Activated CD8-positive, alpha-beta memory T cell treated with anti-CD3 and anti-CD28 coated beads, Interleukin-2, amount 50 U/mL, for 24 hours (primary cell): ENCODE data around the gene KIF9.
"Not testable (repeated sequence)": the region's sequence is repeated elsewhere in the genome, so short reads cannot be mapped to it uniquely, and the experiment has no call there.

Experiments used
- DNase-seq: peaks from one replicate; pipeline ENCODE4 v3.0.0-alpha.2; 2020; ENCODE audit errors: extremely low read depth

KIF9 gene, protein sequence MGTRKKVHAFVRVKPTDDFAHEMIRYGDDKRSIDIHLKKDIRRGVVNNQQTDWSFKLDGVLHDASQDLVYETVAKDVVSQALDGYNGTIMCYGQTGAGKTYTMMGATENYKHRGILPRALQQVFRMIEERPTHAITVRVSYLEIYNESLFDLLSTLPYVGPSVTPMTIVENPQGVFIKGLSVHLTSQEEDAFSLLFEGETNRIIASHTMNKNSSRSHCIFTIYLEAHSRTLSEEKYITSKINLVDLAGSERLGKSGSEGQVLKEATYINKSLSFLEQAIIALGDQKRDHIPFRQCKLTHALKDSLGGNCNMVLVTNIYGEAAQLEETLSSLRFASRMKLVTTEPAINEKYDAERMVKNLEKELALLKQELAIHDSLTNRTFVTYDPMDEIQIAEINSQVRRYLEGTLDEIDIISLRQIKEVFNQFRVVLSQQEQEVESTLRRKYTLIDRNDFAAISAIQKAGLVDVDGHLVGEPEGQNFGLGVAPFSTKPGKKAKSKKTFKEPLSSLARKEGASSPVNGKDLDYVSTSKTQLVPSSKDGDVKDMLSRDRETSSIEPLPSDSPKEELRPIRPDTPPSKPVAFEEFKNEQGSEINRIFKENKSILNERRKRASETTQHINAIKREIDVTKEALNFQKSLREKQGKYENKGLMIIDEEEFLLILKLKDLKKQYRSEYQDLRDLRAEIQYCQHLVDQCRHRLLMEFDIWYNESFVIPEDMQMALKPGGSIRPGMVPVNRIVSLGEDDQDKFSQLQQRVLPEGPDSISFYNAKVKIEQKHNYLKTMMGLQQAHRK

DNA sequence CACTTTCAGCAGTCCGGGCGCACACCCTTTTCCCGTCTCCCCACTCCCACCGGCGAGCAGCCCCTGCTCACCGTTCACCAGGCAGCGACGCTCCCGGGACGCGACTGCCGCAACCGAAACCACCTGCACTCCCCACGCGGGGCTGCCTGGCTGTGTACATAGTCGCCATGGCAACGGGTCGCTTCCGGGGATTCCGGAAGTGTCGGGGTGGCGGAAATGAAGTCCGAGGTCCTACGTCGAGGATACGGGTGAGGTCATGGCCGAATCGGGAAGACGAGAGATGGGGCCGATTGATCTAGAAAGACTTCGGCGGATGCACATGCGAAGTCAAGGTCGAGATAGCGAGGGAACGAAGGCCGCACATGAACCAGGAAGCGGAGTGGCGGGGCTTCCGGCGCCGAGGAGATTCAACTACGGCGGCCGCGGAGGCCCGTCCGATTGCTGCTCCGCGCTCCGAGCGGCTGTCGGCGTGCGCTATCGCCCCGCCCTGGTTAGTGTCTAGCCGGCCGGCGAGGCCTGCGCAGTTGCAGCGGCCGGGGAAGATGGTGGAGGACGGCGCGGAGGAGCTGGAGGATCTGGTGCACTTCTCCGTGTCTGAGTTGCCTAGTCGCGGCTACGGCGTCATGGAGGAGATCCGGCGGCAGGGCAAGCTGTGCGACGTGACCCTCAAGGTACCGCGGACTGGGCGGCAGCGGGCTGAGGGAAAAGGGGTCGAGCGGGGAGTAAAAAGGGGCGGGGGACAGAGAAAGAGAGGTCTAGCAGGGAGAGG, at the start of gene KIF9, which contains the start of gene KLHL18:
Gene KIF9, minus strand, starts transcription at position 376 of the 769 bp plus-strand sequence. CDS start 5,425 bp downstream, outside the sequence.
Gene KLHL18, plus strand, starts transcription at position 521 of the 769 bp plus-strand sequence. Its CDS starts 22 bp downstream, at position 543.
- peak; percentile 95 for DNase-seq

- peak; percentile 6 for DNase-seq
These were observed 41.8 kb upstream of the KIF9 start for GRCh38 chr3:47324278-47324865.

GRCh38 chr3:47323431-47324277, 41.1 kb upstream of the KIF9 start:
- DNase-seq: no peak

DNA sequence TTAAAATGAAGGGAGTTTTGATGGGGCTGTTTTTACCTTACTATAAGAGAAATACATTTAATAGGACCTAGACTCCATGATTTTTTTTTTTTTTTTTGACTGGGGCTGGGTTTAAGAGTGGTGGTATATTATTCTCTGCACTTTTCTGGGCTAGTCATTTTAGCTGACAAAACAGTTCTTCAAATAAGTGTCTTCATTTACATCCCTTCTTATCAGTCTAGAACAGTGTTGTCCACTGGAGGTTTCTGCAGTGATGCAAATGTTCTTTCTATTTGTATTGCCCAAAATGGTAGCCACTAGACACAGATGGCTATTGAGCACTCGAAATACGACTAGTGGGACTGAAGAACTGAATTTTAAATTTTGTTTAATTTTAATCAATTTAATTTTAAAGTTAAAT, 37.4 kb upstream of the KIF9 start:
- no peak for DNase-seq

DNA sequence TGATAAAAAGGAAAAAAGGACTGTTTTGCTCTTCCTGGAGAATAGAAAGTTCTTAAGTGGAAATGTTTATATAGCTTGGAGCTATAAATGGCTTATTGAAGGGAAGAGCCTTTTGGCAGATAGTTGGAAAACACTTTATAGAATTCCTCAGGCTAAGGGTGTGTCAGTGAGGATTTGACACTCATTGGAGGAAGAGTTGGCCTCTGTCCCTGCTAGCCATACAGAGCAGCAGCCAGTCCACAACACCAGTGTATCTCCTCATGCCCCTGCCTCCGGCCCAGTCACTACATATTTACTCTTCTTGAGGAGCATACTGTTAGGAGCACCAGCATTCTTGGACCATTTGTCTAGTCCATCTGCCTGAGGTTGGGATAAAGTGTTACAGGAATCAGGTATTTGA, 36.3 kb upstream of the KIF9 start:
- no peak for DNase-seq

DNA sequence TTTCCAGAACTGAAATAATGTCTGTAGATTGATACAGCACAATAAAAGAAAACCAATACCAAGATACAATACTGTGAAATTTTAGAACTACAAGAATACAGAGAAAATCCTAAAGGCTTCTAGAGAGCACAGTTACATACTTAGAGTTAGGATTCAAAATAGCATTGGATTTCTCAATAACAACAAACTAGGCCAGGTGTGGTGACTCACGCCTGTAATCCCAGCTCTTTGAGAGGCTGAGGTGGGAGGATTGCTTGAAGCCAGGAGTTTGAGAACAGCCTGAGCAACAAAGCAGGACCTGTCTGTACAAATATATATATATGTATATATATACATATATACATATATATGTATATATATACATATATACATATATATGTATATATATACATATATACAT, 33.6 kb upstream of the KIF9 start:
- not testable (repeated sequence) for DNase-seq

DNA sequence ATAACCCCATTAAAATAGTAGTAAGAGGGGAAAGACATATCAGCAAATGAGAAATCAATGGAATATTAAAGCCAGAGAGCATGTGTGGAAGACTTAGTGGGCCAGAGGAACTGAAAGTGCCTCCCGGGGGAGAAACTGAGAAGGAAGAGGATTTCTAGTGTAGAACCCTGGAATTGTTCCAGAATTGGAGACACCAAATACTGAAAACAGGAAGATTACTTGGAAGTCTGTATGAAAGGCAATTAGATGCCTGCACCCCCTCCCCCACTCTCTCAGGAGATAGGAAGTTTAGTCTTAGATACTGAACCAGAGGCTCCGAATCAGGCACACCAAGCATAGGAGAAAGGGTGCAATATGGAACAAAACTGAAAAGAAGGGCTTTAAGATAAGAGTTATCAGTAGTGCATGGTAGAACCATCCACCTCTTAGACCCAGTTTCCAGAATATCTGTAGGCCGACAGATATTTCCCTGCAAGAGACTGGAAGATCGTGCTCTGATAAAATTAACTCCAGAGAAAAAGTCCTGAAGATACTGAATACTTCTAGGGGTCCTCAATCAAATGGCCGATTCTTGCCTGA, 32.6 kb upstream of the KIF9 start:
- DNase-seq: no peak

DNA sequence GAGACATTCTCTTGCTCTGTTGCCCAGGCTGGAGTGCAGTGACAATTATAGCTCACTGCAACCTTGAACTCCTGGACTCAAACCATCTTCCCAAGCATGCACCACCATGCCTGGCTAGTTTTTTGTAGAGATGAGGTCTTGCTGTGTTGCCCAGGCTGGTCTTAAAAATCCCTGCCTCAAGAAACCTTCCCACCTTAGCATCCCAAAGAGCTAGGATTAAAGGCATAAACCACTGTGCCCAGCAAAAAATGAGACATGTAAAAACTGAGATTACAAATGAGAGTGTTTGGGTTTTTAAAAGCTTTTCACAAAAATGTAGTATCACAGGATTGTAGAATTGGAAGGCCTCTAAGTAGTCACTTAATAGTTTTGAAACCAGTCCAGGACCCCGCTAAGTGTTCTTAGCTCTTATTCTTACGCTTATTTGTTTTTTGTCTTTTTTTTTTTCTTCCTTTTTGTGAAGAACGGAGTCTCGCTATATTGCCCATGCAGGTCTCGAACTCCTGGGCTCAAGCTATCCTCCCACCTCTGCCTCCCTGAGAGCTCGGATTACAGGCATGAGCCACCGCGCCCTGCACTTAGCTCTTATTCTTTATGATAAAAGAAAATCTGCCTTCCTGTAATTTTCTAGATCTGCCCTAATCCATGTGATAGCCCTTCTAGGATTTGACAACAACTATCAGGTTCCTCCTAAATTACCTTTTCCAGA, 31.6 kb upstream of the KIF9 start:
- DNase-seq: no peak

DNA sequence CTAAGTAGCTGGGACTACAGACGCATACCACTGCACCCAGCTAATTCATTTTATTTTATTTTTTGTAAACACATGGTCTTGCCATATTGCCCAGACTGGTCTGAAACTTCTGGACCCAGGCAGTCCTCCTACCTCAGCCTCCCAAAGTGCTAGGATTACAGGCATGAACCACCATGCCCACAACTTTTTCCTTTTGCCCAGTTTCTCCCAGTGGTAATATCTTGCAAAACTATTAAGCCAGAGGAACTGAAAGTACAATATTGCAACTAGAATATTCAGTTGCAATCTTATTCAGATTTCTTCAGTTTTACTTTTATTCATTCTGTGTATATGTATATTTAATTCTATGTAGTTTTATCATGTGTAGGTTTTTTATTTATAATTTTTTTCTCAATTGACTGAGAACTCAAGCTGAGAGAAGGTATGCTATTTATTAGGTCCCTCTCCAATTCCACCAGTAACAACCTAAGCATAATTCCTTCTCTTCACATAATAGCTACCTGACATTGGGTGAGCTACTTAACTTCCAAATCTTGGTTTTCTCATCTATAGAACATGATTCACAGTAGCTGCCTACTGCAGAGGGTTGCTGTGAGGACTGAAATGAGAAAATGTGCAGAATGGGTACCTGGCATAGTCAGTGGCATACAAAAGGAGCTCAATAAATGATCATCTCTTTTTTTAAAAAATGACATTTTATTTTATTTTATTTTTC, 30.9 kb upstream of the KIF9 start:
- no peak for DNase-seq

GRCh38 chr3:47310391-47310790, 27.8 kb upstream of the KIF9 start:
- DNase-seq: no peak

- not testable (repeated sequence) for DNase-seq
These were observed 26.6 kb upstream of the KIF9 start for GRCh38 chr3:47309231-47309630.

GRCh38 chr3:47306022-47306421, 23.4 kb upstream of the KIF9 start:
- no peak for DNase-seq

DNA sequence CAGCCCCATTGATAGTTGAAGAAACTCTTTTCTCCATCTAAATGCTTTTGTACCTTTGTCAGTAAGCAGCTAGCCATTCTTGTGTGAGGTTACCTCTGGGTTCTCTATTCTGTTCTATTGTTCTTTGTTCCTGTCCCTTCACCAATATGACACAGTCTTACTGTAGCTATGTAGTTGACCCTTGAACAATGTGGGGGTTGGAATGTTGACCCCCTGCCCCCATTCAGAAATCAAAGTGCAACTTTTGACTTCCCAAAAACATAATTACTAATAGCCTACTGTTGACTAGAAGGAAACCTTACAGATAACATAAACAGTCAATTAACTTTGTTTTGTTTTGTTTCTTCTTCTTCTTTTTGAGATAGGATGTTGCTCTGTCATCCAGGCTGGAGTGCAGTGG, 18.9 kb upstream of the KIF9 start:
- DNase-seq: no peak

GRCh38 chr3:47299381-47300318, 17.1 kb upstream of the KIF9 start:
- DNase-seq: no peak

DNA sequence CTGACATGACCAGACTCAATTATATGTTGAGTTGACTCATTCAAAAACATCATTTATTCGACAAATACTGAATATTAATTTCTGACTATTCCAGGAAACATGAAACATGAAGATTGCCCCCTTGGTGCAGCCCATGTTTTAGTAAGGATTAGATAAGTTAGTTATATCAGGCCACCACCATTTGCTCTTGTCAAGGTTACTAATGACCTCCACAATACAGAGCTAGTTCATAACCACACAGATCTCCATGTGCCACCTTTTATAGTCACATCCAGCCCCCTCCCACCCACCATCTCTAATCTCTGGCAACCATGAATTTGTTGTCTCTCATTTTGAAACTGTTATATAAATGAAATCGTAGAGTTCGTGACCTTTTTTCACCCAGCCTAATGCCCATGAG, 15.8 kb upstream of the KIF9 start:
- DNase-seq: no peak

GRCh38 chr3:47296562-47297302, 14.1 kb upstream of the KIF9 start:
- no peak for DNase-seq

DNA sequence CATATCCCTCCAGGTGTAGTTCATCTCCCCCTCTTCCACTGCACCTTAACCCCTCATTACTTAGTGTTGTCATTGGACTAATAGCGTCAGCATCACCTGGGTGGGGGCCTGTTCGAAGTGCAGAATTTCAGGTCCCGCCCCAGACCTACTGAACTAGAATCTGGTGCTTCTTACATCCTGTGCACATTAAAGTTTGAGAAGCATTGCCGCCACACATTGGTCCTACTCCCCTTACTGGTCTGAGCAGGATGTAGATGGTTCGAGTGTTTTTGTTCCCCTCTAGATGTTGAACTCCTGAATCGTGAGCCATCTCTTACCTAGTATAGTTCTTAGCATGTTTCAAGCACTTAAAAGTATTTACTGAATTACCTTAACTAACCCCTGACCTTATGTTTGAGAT, 13.4 kb upstream of the KIF9 start:
- DNase-seq: no peak
